ENCODE measurements around the gene DLG4. TPM values are rescaled to one million over a fixed set of nuclear protein-coding genes. Genes with fewer than 3 reads are reported as not detected.

The DLG4 gene
- 2.9 and 11.9 TPM in 2 replicates for total RNA-seq (ENCODE audit: low replicate concordance)

- TF ChIP-seq CTCF (IDR thresholded peaks at IDR 0.05; ENCODE audit: insufficient read depth, low read length) = no peak
- peak within 1 kb of the TSS; percentile 81 for H3K4me3 ChIP-seq (ENCODE audit: low read depth, low read length)
- peak; percentile 86 for DNase-seq (ENCODE audit: low read depth)
Observed at GRCh38 chr17:7219812-7220592, at the start of gene DLG4, which contains the start of gene ACADVL. DLG4 (minus strand) TSS chr17:7219836. ACADVL (plus strand) TSS chr17:7219938; CDS start chr17:7219985, 47 bp downstream.

GRCh38 chr17:7266784-7267183, 47.1 kb upstream of the DLG4 start:
- DNase-seq (ENCODE audit: low read depth) = no peak
- H3K4me3 ChIP-seq (ENCODE audit: low read depth, low read length) = no peak overlapping the region
- no peak for TF ChIP-seq CTCF (IDR thresholded peaks at IDR 0.05; ENCODE audit: insufficient read depth, low read length)

GRCh38 chr17:7263801-7264078, 44.1 kb upstream of the DLG4 start:
- no peak for TF ChIP-seq CTCF (IDR thresholded peaks at IDR 0.05; ENCODE audit: insufficient read depth, low read length)
- H3K4me3 ChIP-seq (ENCODE audit: low read depth, low read length) = no peak overlapping the region
- DNase-seq (ENCODE audit: low read depth) = no peak

GRCh38 chr17:7262935-7263800, 43.5 kb upstream of the DLG4 start:
- TF ChIP-seq CTCF (IDR thresholded peaks at IDR 0.05; ENCODE audit: insufficient read depth, low read length) = no peak
- DNase-seq (ENCODE audit: low read depth) = no peak
- peak overlapping the region; percentile 22 for H3K4me3 ChIP-seq (ENCODE audit: low read depth, low read length)

GRCh38 chr17:7262192-7262934, 42.7 kb upstream of the DLG4 start, which contains the start of gene CLDN7:
CLDN7 (minus strand) TSS chr17:7262478; CDS start chr17:7262043, 435 bp downstream.
- no peak for TF ChIP-seq CTCF (IDR thresholded peaks at IDR 0.05; ENCODE audit: insufficient read depth, low read length)
- H3K4me3 ChIP-seq (ENCODE audit: low read depth, low read length) = peak within 1 kb of the TSS; percentile 22

GRCh38 chr17:7261379-7262191, 41.9 kb upstream of the DLG4 start:
- no peak for DNase-seq (ENCODE audit: low read depth)
- H3K4me3 ChIP-seq (ENCODE audit: low read depth, low read length) = peak overlapping the region; percentile 33
- TF ChIP-seq CTCF (IDR thresholded peaks at IDR 0.05; ENCODE audit: insufficient read depth, low read length) = no peak

More at GRCh38 chr17:7262192-7262934, 42.7 kb upstream of the DLG4 start, which contains the start of gene CLDN7:
- DNase-seq (ENCODE audit: low read depth) = no peak

Measured in fibroblast of the aortic adventitia (primary cell).